HepG2 (cell line): ENCODE results near the gene FMN2. TPM values are rescaled to one million over a fixed set of nuclear protein-coding genes. Genes with fewer than 3 reads are reported as not detected.

Experiments
- ATAC-seq: fragments of 200-7000 bp; cut with Tn5 transposase; 3 replicates; pipeline ENCODE4 v1.9.1; 2020; ENCODE audit warnings: mild to moderate bottlenecking, moderate library complexity
- BruUV-seq: library from RNA; stranded (reverse); fragments of 400-500 nt; replicated peaks from 2 replicates; lab custom pipeline; 2021; lab: Mats Ljungman, UMichigan
- CTCF ChIA-PET: fragments of 300-600 bp; formaldehyde crosslinking; extraction: SDS; loops from one replicate; lab custom pipeline; 2021; ENCODE audit warnings: low total read pairs, inconsistent platforms, low intra/inter-chr PET ratio; lab: Yijun Ruan, JAX
- POLR2A ChIA-PET: fragments of 350-600 bp; sonication (Branson Sonifier 250); formaldehyde crosslinking; loops from one replicate; lab custom pipeline; 2020; ENCODE audit warnings: antibody characterized with exemption, inconsistent platforms; lab: Yijun Ruan, JAX
- DNase-seq: peaks from one replicate; pipeline ENCODE4 v3.0.0-alpha.2; 2015; ENCODE audit warnings: low spot score
- FAIRE-seq: peaks from 3 replicates; lab custom pipeline; 2011; peaks lifted over from hg19 to GRCh38; lab: Jason Lieb, UNC
- H2AFZ ChIP-seq: one replicate; pipeline ENCODE4 v1.6.1; 2011; ENCODE audit warnings: low read length, inconsistent platforms
- H3K27ac ChIP-seq: fragments of 300-600 bp; 3 replicates; pipeline ENCODE4 v1.8.0; 2011; ENCODE audit warnings: mixed run types, mild to moderate bottlenecking, mixed read lengths, low read length, inconsistent platforms; ENCODE audit not compliant: insufficient read depth; ENCODE audit errors: extremely low read length
- H3K27me3 ChIP-seq, 2 experiments: fragments of 200-600 bp in 1 of 2; 2 replicates in 1 of 2; 3 replicates in 1 of 2; pipeline versions ENCODE4 v1.6.0 to v1.8.0; 2011; ENCODE audit warnings: low read length in 2 of 2, mild to moderate bottlenecking in 2 of 2, moderate library complexity in 2 of 2, inconsistent platforms in 1 of 2; ENCODE audit not compliant: insufficient read depth in 2 of 2, control insufficient read depth in 1 of 2
- H3K36me3 ChIP-seq, 2 experiments: fragments of 200-600 bp in 1 of 2; replicated peaks in 1 of 2; 2 replicates in 1 of 2; 3 replicates in 1 of 2; pipeline versions ENCODE4 v1.5.1 to v1.8.0; 2011; ENCODE audit warnings: low read length in 2 of 2, inconsistent platforms in 1 of 2; ENCODE audit not compliant: insufficient read depth in 2 of 2, control insufficient read depth in 1 of 2
- H3K4me1 ChIP-seq: 2 replicates; pipeline ENCODE4 v1.5.1; 2012; ENCODE audit warnings: low read length, inconsistent platforms; ENCODE audit not compliant: insufficient read depth
- H3K4me2 ChIP-seq: 2 replicates; pipeline ENCODE4 v1.6.0; 2011; ENCODE audit warnings: low read depth, low read length, inconsistent platforms
- H3K4me3 ChIP-seq, 3 experiments: fragments of 200-600 bp in 1 of 3; sonication (generic), shearing (Covaris generic) in 1 of 3; replicated peaks in 1 of 3; 2 replicates each; pipeline ENCODE4 v1.5.1; 2011 to 2016; ENCODE audit warnings: low read length in 3 of 3, inconsistent platforms in 2 of 3, low read depth in 2 of 3, mild to moderate bottlenecking in 2 of 3, control low read depth in 1 of 3, mixed read lengths in 1 of 3; ENCODE audit not compliant: insufficient read depth in 1 of 3
- H3K79me2 ChIP-seq: one replicate; pipeline ENCODE4 v1.6.1; 2011; ENCODE audit warnings: low read length, inconsistent platforms; ENCODE audit not compliant: insufficient read depth
- H3K9ac ChIP-seq: 2 replicates; pipeline ENCODE4 v1.6.0; 2011; ENCODE audit warnings: mild to moderate bottlenecking, low read depth, low read length, inconsistent platforms; ENCODE audit not compliant: insufficient read depth
- H3K9me3 ChIP-seq: 2 replicates; pipeline ENCODE4 v1.5.1; 2012; ENCODE audit warnings: mild to moderate bottlenecking, low read length
- H4K20me1 ChIP-seq: 2 replicates; pipeline ENCODE4 v1.6.0; 2011; ENCODE audit warnings: inconsistent platforms, mild to moderate bottlenecking, low read length, moderate library complexity; ENCODE audit not compliant: insufficient read depth
- CC2D1A ChIP-seq: sonication (generic); formaldehyde crosslinking; IDR thresholded peaks from 2 replicates; pipeline ENCODE4 v1.8.1; 2023; ENCODE audit warnings: mild to moderate bottlenecking, missing genetic modification reagents
- KDM6A ChIP-seq: IDR thresholded peaks from 2 replicates; pipeline ENCODE4 v1.6.1; 2016; ENCODE audit warnings: low read depth
- KIAA2018 ChIP-seq: sonication (generic); formaldehyde crosslinking; IDR thresholded peaks from 2 replicates; pipeline ENCODE4 v1.5.0; 2020; ENCODE audit warnings: mild to moderate bottlenecking, missing genetic modification reagents, borderline replicate concordance
- SRY ChIP-seq: sonication (generic); formaldehyde crosslinking; IDR thresholded peaks from 2 replicates; pipeline ENCODE4 v1.8.0; 2022; ENCODE audit warnings: mild to moderate bottlenecking, missing genetic modification reagents
- TFDP1 ChIP-seq: IDR thresholded peaks from 2 replicates; pipeline ENCODE4 v1.6.1; 2016; ENCODE audit warnings: missing compliant biosample characterization, missing genetic modification reagents, borderline replicate concordance
- TOPORS ChIP-seq: sonication (generic); formaldehyde crosslinking; IDR thresholded peaks from 2 replicates; pipeline ENCODE4 v1.8.0; 2023; ENCODE audit warnings: mild to moderate bottlenecking, missing genetic modification reagents
- ZBTB2 ChIP-seq: sonication (generic); formaldehyde crosslinking; IDR thresholded peaks from 2 replicates; pipeline ENCODE4 v1.8.0; 2022; ENCODE audit warnings: low read depth, missing genetic modification reagents
- ZKSCAN5 ChIP-seq: sonication (generic); formaldehyde crosslinking; IDR thresholded peaks from 2 replicates; pipeline ENCODE4 v1.5.1; 2020; ENCODE audit warnings: mild to moderate bottlenecking, missing genetic modification reagents
- ZNF253 ChIP-seq: sonication (generic); formaldehyde crosslinking; IDR thresholded peaks from 2 replicates; pipeline ENCODE4 v1.8.0; 2022; ENCODE audit warnings: mild to moderate bottlenecking, missing genetic modification reagents, borderline replicate concordance
- ZNF484 ChIP-seq: sonication (generic); formaldehyde crosslinking; IDR thresholded peaks from 2 replicates; pipeline ENCODE4 v1.5.1; 2020; ENCODE audit warnings: mild to moderate bottlenecking, low read depth, missing genetic modification reagents, borderline replicate concordance
- ZNF530 ChIP-seq: sonication (generic); formaldehyde crosslinking; IDR thresholded peaks from 2 replicates; pipeline ENCODE4 v1.5.0; 2020; ENCODE audit warnings: low read depth, mild to moderate bottlenecking, missing genetic modification reagents
- ZNF670 ChIP-seq: sonication (generic); formaldehyde crosslinking; IDR thresholded peaks from 2 replicates; pipeline ENCODE4 v1.8.0; 2022; ENCODE audit warnings: mild to moderate bottlenecking, missing genetic modification reagents, borderline replicate concordance
- ZNF883 ChIP-seq: sonication (generic); formaldehyde crosslinking; IDR thresholded peaks from 2 replicates; pipeline ENCODE4 v1.5.1; 2020; ENCODE audit warnings: mild to moderate bottlenecking, missing genetic modification reagents; ENCODE audit errors: not compliant biosample characterization
- WGBS: methylation state at CpG from one replicate; pipeline ENCODE4 v1.1.6; 2017; ENCODE audit warnings: low lambda C conversion rate; 5-methylcytosine and 5-hydroxymethylcytosine counted together
- in situ Hi-C: cut with HindIII; loops from 2 replicates; pipeline ENCODE4 v1.10.0; 2017; ENCODE audit warnings: low pct_unique_long_range_greater_than_20kb; ENCODE audit not compliant: extremely low pct_ligation_motif_present
- intact Hi-C: fragments of 100-400 bp; cut with micrococcal nuclease; formaldehyde crosslinking; loops from one replicate; pipeline ENCODE4 v1.10.0; 2022; ENCODE audit not compliant: unreplicated experiment
- polyA plus RNA-seq, 8 experiments: library from polyadenylated mRNA; depleted of rRNA in 3 of 8; stranded (reverse) in 7 of 8; unstranded in 1 of 8; fragments of >200 nt; fragmentation: Illumina TruSeq in 4 of 8; extraction: Trizol in 4 of 8; gene quantifications; 2 replicates each; pipeline versions ENCODE4 v1.2.1 to v1.2.3, GENCODE V29; 2011 to 2016; ENCODE audit warnings: low read depth in 4 of 8, missing spikeins in 1 of 8, mixed read lengths in 1 of 8; ENCODE audit not compliant: insufficient read depth in 1 of 8
- total RNA-seq, 5 experiments: library from RNA; depleted of rRNA; stranded (reverse); fragments of >200 nt; fragmentation: Illumina TruSeq; extraction: Trizol; gene quantifications; 2 replicates each; pipeline ENCODE4 v1.2.3, GENCODE V29; 2016; ENCODE audit warnings: low read depth in 1 of 5

FMN2 gene
- total and polyA plus RNA-seq, 2 of the 13 experiments (the other 11 are each of a cell fraction or from before 2014, with no cell fraction given), result not detected

GRCh38 chr1:240341365-240342250 is 249.9 kb downstream of the FMN2 start:
- no peaks in the 10 kb centered on the region for H4K20me1 ChIP-seq
- H3K27me3 ChIP-seq, result no peaks in the 10 kb centered on the region
- ChIA-PET POLR2A (no interaction called here), CTCF (no interaction called here)
- intact Hi-C loops, result no loop called here
- no peak for DNase-seq
- no peaks in the 10 kb centered on the region for H3K4me1 ChIP-seq
- no peak overlapping the region for H3K4me2 ChIP-seq
- no peak overlapping the region for H2AFZ ChIP-seq
- in situ Hi-C loops, result no loop called here
- H3K9me3 ChIP-seq, result no peaks in the 10 kb centered on the region
- no peak overlapping the region for H3K4me3 ChIP-seq
- H3K36me3 ChIP-seq, result no peaks in the 10 kb centered on the region
- H3K27ac ChIP-seq, result no peak overlapping the region
- no TSS peak for BruUV-seq
- FAIRE-seq, result no peak
- ATAC-seq, result no peak
- no peak overlapping the region for H3K9ac ChIP-seq
- WGBS, result 11% methylated on average over 6 of the region's 6 CpGs
- H3K79me2 ChIP-seq, result no peaks in the 10 kb centered on the region
- TF ChIP-seq ZNF484 (CRISPR knock-in tag) (no peak), SRY (CRISPR knock-in tag) (no peak), ZNF253 (CRISPR knock-in tag) (no peak), KDM6A (CRISPR knock-in tag) (no peak), ZBTB2 (no peak), ZNF883 (CRISPR knock-in tag) (no peak), ZNF670 (CRISPR knock-in tag) (no peak), KIAA2018 (CRISPR knock-in tag) (no peak), ZKSCAN5 (CRISPR knock-in tag) (no peak), CC2D1A (no peak), TOPORS (CRISPR knock-in tag) (no peak), ZNF530 (CRISPR knock-in tag) (no peak), TFDP1 (CRISPR knock-in tag) (no peak)
